ENCODE measurements around the gene KDM1A. TPM values are rescaled to one million over a fixed set of nuclear protein-coding genes. Genes with fewer than 3 reads are reported as not detected.

The KDM1A gene
- total and polyA plus RNA-seq, 2 donors (not counting 3 experiments of a cell fraction or from before 2014, with no cell fraction given), result 105 to 111 TPM

- no peak for FAIRE-seq
Measured at GRCh38 chr1:23092447-23092846, 73.2 kb downstream of the KDM1A start.

More at GRCh38 chr1:23092447-23092846, 73.2 kb downstream of the KDM1A start:
- Histone ChIP-seq H3K79me2 (ENCODE audit: control insufficient read depth, insufficient read depth, low read length) (peaks cover 61% of the 10 kb centered on the region), H3K9ac (replicated peaks; ENCODE audit: extremely low read depth, insufficient read depth, low read length) (no peak overlapping the region), H2AFZ (ENCODE audit: low read depth, low read length) (no peak overlapping the region), H3K4me1 (ENCODE audit: control insufficient read depth, extremely low read depth, insufficient read depth, low read length) (no peaks in the 10 kb centered on the region), H3K27ac (ENCODE audit: insufficient read depth, low read depth, low read length) (no peak overlapping the region), H3K36me3 (ENCODE audit: control insufficient read depth in 2 of 2, extremely low read depth in 1 of 2, insufficient read depth in 2 of 2, low read length in 2 of 2) (peaks cover 23 to 43% of the 10 kb centered on the region in 2 experiments), H3K9me3 (replicated peaks; ENCODE audit: control insufficient read depth, insufficient read depth, low read length) (no peaks in the 10 kb centered on the region), H3K9me1 (replicated peaks; ENCODE audit: control insufficient read depth, extremely low read depth, insufficient read depth, low read length) (no peaks in the 10 kb centered on the region), H3K4me2 (ENCODE audit: insufficient read depth, low read length) (no peak overlapping the region), H3K27me3 (ENCODE audit: control insufficient read depth in 2 of 2, insufficient read depth in 2 of 2, low read length in 2 of 2) (no peaks in the 10 kb centered on the region), H4K20me1 (replicated peaks; ENCODE audit: control insufficient read depth, extremely low read depth, insufficient read depth, low read length) (no peaks in the 10 kb centered on the region), H3K4me3 (replicated peaks in 1 of 3; ENCODE audit: insufficient read depth in 1 of 3, low read depth in 1 of 3, low read length in 3 of 3) (no peak overlapping the region)
- BruUV-seq (replicated peaks), result no TSS peak
- TF ChIP-seq FOS (IDR thresholded peaks at IDR 0.05; ENCODE audit: borderline replicate concordance, insufficient read depth, low read length) (no peak), CTCF (IDR thresholded peaks at IDR 0.05; ENCODE audit: extremely low read depth in 1 of 2, insufficient read depth in 1 of 2, low read depth in 1 of 2, low read length in 2 of 2) (no peak), EZH2 (IDR thresholded peaks at IDR 0.05; ENCODE audit: borderline replicate concordance, low read depth, low read length, severe bottlenecking) (no peak), POLR2A (IDR thresholded peaks at IDR 0.05; ENCODE audit: low read depth, low read length) (no peak), POLR2AphosphoS5 (IDR thresholded peaks at IDR 0.05; ENCODE audit: insufficient read depth, low read depth, low read length) (no peak), JUN (IDR thresholded peaks at IDR 0.05; ENCODE audit: borderline replicate concordance, insufficient read depth, insufficient read length, low read depth) (no peak), GATA2 (IDR thresholded peaks at IDR 0.05; ENCODE audit: insufficient read depth, insufficient read length, low read depth, low read length) (no peak), MYC (IDR thresholded peaks at IDR 0.05; ENCODE audit: low read depth, low read length) (no peak)
- TF ChIP-seq, protein P1, sequence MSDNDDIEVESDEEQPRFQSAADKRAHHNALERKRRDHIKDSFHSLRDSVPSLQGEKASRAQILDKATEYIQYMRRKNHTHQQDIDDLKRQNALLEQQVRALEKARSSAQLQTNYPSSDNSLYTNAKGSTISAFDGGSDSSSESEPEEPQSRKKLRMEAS (IDR thresholded peaks at IDR 0.05; ENCODE audit: insufficient read depth, insufficient read length), result no peak
- dilution Hi-C loops (cut with MboI; ENCODE audit: extremely low pct_ligation_motif_present, low sequenced_read_pairs), result loop anchor here (10.0 kb wide), 1 partner anchor 92 kb away; no protein-coding TSS in a partner anchor
- DNase-seq (ENCODE audit: low read depth, low spot score), result no peak
- CTCF ChIA-PET, result interaction anchor here (17.3 kb wide), 1 partner anchor 92 kb away, joined by 671 read pairs; no protein-coding TSS in a partner anchor
- intact Hi-C loops (cut with micrococcal nuclease), result no loop called here
- POLR2A ChIA-PET, result interaction anchor here (0.6 kb wide), 1 partner anchor 76 kb away, joined by 3 read pairs; the partner anchor contains the start of gene LUZP1
